ENCODE results near the gene FBF1.
"Not testable (repeated sequence)": the region's sequence is repeated elsewhere in the genome, so short reads cannot be mapped to it uniquely, and the experiment has no call there.

The FBF1 gene

DNA sequence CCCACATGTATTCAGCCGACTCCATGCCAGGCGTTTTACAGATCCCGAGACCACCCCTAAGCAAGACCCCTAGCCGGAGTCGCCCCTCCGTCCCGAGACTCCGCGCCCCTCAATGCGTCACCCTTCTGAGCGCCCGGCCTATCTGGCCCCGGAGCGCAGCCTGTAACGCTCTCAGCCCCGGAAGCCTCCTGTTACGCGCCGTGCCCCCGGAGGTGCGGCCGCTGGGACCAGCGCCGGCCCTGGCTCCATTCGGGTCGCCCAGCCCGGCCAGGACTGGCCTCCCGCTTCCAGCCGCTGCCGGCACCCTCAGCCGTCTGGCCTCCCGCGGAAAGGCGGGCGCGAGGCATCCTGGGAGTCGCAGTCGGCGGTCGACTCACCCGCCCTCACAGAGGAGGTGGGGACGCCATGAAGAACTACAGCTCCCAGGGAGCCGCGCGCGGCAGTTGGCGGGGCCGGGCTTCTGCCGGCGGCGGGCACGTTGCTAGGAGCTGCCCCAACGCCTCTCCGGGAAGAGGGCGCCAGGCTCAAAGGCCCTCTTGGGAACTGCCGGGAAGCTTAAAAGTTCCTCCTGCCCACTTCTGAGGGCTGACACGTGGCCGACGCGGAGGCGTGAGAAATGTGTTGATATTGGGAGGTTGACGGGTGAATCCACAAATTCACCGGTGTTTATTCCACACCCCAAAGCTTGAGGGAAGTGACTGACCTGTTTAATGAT, at the start of gene FBF1:
TSS of gene FBF1 (minus strand) at position 316 of the 715 bp plus-strand sequence. CDS start 2,893 bp downstream, outside the sequence.
- DNase-seq (ENCODE audit: low spot score in 2 of 2) (peak; percentile 73 to 80), ATAC-seq (replicated peaks; ENCODE audit: extremely low read depth, poor library complexity, severe bottlenecking) (peak; percentile 100)
- Mint-ChIP-seq H3K4me1 (peaks cover 12% of the 10 kb centered on the region), H3K27ac (ENCODE audit: low read depth) (peak within 1 kb of the TSS; percentile 89), H3K36me3 (ENCODE audit: insufficient read depth) (peaks cover 7% of the 10 kb centered on the region), H3K4me3 (peak within 1 kb of the TSS; percentile 88), H3K27me3 (no peaks in the 10 kb centered on the region), H3K9me3 (no peaks in the 10 kb centered on the region)

DNA sequence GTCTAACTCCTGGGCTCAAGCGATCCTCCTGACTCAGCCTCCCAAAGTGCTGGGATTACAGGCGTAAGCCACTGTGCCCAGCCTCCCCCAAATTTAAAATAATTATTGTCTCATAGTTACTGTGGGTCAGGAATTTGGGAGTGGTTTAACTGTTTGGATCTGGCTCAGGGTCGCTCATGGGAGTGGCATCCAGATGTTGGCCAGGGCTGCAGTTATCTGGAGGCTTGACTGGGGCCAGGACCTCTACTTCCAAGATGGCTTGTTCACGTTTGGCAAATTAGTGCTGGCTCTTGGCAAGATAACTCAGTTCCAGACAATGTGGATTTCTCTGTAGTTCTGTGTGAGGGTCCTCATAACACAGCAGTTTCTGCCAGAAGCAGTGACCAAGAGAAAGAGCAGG, 46.2 kb upstream of the FBF1 start:
- Mint-ChIP-seq H3K4me1 (no peaks in the 10 kb centered on the region), H3K36me3 (ENCODE audit: insufficient read depth) (peaks cover 9% of the 10 kb centered on the region), H3K27ac (ENCODE audit: low read depth) (no peak overlapping the region), H3K4me3 (no peak overlapping the region), H3K27me3 (no peaks in the 10 kb centered on the region), H3K9me3 (no peaks in the 10 kb centered on the region)
- ATAC-seq (replicated peaks; ENCODE audit: extremely low read depth, poor library complexity, severe bottlenecking) = no peak
- DNase-seq (ENCODE audit: low spot score in 2 of 2) = no peak

- no peaks in the 10 kb centered on the region for H3K4me1 Mint-ChIP-seq
- no peak for DNase-seq (ENCODE audit: low spot score in 2 of 2)
- no peak overlapping the region for H3K27ac Mint-ChIP-seq (ENCODE audit: low read depth)
- H3K36me3 Mint-ChIP-seq (ENCODE audit: insufficient read depth) = peaks cover 3% of the 10 kb centered on the region
- H3K27me3 Mint-ChIP-seq = no peaks in the 10 kb centered on the region
- H3K4me3 Mint-ChIP-seq = no peak overlapping the region
- ATAC-seq (replicated peaks; ENCODE audit: extremely low read depth, poor library complexity, severe bottlenecking) = no peak
- H3K9me3 Mint-ChIP-seq = no peaks in the 10 kb centered on the region
These were observed 45.1 kb upstream of the FBF1 start for GRCh38 chr17:75985986-75986385.

DNA sequence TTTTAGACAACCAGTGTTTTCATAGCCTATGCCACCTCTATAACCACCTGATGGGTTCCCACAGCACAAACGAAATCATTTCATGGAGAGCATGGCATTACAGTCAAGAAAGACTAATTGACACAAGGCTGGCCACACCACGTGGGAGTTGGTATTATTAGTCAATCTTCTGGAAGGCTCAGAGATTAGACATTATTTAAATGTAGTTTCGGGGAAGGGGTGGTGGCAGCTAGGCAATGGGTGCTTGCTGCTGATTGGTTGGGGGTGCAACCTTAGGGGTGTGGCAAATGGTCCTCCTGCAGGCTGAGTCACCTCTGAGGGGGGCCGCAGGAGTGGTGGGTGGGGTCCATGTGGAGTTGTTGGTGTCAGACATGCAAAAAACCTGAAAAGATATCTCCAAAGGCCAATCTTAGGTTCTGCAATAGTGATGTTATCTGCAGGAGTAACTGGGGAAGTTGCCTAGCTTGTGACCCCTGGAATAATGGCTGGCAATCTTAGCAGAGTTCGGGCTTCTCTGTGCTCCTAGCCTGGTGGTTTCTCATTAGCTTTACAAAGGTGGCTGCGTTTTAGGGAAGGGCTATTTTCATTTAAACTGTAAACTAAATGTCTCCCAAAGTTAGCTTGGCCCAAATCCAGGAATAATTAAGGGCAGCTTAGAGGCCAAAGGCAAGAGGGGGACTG, 42.8 kb upstream of the FBF1 start:
- no peak for ATAC-seq (replicated peaks; ENCODE audit: extremely low read depth, poor library complexity, severe bottlenecking)
- H3K4me3 Mint-ChIP-seq = no peak overlapping the region
- H3K36me3 Mint-ChIP-seq (ENCODE audit: insufficient read depth) = peaks cover 12% of the 10 kb centered on the region
- H3K27ac Mint-ChIP-seq (ENCODE audit: low read depth) = no peak overlapping the region
- no peaks in the 10 kb centered on the region for H3K9me3 Mint-ChIP-seq
- peaks cover 8% of the 10 kb centered on the region for H3K4me1 Mint-ChIP-seq
- no peaks in the 10 kb centered on the region for H3K27me3 Mint-ChIP-seq
- DNase-seq (ENCODE audit: low spot score in 2 of 2) = no peak

GRCh38 chr17:75981019-75981615, 40.3 kb upstream of the FBF1 start:
- ATAC-seq (replicated peaks; ENCODE audit: extremely low read depth, poor library complexity, severe bottlenecking) (no peak), DNase-seq (ENCODE audit: low spot score in 2 of 2) (no peak)
- peaks cover 23% of the 10 kb centered on the region for H3K4me1 Mint-ChIP-seq
- H3K36me3 Mint-ChIP-seq (ENCODE audit: insufficient read depth) = peaks cover 14% of the 10 kb centered on the region
- H3K27me3 Mint-ChIP-seq = no peaks in the 10 kb centered on the region
- no peak overlapping the region for H3K27ac Mint-ChIP-seq (ENCODE audit: low read depth)
- peak overlapping the region; percentile 94 for H3K4me3 Mint-ChIP-seq
- no peaks in the 10 kb centered on the region for H3K9me3 Mint-ChIP-seq

GRCh38 chr17:75980188-75981018, 39.6 kb upstream of the FBF1 start:
- peak overlapping the region; percentile 99 for H3K27ac Mint-ChIP-seq (ENCODE audit: low read depth)
- no peaks in the 10 kb centered on the region for H3K27me3 Mint-ChIP-seq
- ATAC-seq (replicated peaks; ENCODE audit: extremely low read depth, poor library complexity, severe bottlenecking) (no peak), DNase-seq (ENCODE audit: low spot score in 2 of 2) (no peak)
- peaks cover 14% of the 10 kb centered on the region for H3K36me3 Mint-ChIP-seq (ENCODE audit: insufficient read depth)
- H3K9me3 Mint-ChIP-seq = no peaks in the 10 kb centered on the region
- peaks cover 30% of the 10 kb centered on the region for H3K4me1 Mint-ChIP-seq
- H3K4me3 Mint-ChIP-seq = peak overlapping the region; percentile 94

- peak overlapping the region; percentile 99 for H3K27ac Mint-ChIP-seq (ENCODE audit: low read depth)
- H3K27me3 Mint-ChIP-seq = no peaks in the 10 kb centered on the region
- DNase-seq (ENCODE audit: low spot score in 2 of 2) (no peak), ATAC-seq (replicated peaks; ENCODE audit: extremely low read depth, poor library complexity, severe bottlenecking) (peak; percentile 36)
- H3K4me3 Mint-ChIP-seq = peak overlapping the region; percentile 94
- H3K36me3 Mint-ChIP-seq (ENCODE audit: insufficient read depth) = peaks cover 14% of the 10 kb centered on the region
- H3K9me3 Mint-ChIP-seq = no peaks in the 10 kb centered on the region
- peaks cover 30% of the 10 kb centered on the region for H3K4me1 Mint-ChIP-seq
These were observed 38.9 kb upstream of the FBF1 start for GRCh38 chr17:75979705-75980187.

DNA sequence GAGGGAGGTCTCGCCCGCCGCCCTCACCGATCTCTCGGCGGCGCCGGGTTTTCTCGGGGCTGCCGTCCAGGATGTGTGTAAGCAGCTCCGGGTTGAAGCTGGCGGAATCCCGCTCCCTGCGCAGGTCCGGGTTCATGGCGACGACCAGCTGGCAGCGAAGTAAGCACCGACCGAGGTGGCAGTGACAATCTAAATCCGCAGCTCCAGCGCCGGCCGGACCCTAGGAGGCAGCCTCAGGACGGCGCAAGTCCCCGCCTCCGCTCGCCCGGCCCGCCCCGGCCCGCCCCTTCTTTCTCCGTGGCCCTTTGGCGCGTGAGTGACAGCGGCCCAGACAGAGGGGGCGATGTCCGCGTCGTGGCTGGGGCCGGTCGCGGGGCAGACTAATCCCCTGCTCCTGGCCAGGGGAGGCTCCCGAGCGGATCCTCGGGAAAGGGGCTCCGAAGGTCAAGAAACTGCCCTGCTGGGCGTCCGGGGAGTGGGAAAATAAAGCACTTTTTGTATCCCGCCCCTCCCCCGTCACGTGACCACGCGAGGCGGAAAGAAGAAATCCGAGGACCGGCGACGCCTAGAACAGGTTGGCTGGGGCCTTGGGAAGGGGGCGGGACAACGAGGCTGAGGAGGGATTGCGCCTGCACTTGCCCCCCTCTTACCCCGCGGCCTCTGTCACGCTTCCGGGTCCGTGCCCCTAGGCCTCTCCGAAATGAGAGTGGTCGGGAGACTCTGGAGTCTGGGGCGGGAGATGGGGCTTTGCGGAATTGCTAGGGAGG, 38.3 kb upstream of the FBF1 start, which contains the start of the genes ACOX1 and TEN1:
TSS of gene ACOX1 (minus strand) at position 229 of the 767 bp plus-strand sequence. CDS start at position 136, 93 bp downstream.
TSS of gene TEN1 (plus strand) at position 303 of the 767 bp plus-strand sequence. CDS start 6,953 bp downstream, outside the sequence.
- ATAC-seq (replicated peaks; ENCODE audit: extremely low read depth, poor library complexity, severe bottlenecking) (peak; percentile 97), DNase-seq (ENCODE audit: low spot score in 2 of 2) (peak; percentile 90 to 91)
- H3K27me3 Mint-ChIP-seq = no peaks in the 10 kb centered on the region
- peak within 1 kb of the TSS; percentile 94 for H3K4me3 Mint-ChIP-seq
- no peaks in the 10 kb centered on the region for H3K9me3 Mint-ChIP-seq
- H3K27ac Mint-ChIP-seq (ENCODE audit: low read depth) = peak within 1 kb of the TSS; percentile 99
- peaks cover 14% of the 10 kb centered on the region for H3K36me3 Mint-ChIP-seq (ENCODE audit: insufficient read depth)
- H3K4me1 Mint-ChIP-seq = peaks cover 30% of the 10 kb centered on the region

DNA sequence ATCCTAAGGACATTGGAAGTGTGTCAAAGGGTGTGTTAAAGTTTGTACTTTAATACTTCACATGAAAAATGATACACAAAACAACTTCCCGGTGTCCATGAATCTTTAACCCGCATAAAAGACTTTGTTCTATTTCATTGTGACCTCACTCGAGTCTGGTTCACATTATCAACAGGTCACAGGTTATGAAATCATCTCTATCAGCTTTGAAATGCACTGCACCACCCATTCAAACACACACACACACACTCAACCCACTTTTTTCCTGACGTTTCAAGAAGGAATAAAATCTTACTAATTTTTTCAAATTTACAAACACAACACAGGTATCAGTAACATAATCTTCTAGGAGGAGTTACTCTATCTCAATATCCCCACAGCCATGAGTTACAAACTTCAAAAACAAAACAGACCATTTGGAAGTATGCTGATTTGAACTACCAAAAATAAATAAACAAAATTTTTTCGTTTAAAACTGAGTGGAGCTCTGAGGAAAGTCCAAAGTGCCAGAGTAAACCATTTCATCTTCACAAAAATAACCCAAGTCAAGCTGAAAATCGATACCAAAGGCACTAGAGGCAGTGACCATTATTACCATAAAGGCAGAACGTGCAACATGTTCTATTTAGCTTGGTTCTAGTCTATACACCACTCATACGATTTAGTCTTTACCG, 35.5 kb upstream of the FBF1 start:
- DNase-seq (ENCODE audit: low spot score in 2 of 2) (no peak), ATAC-seq (replicated peaks; ENCODE audit: extremely low read depth, poor library complexity, severe bottlenecking) (no peak)
- H3K36me3 Mint-ChIP-seq (ENCODE audit: insufficient read depth) = peaks cover 17% of the 10 kb centered on the region
- H3K4me1 Mint-ChIP-seq = peaks cover 36% of the 10 kb centered on the region
- H3K4me3 Mint-ChIP-seq = no peak overlapping the region
- H3K27me3 Mint-ChIP-seq = no peaks in the 10 kb centered on the region
- no peaks in the 10 kb centered on the region for H3K9me3 Mint-ChIP-seq
- H3K27ac Mint-ChIP-seq (ENCODE audit: low read depth) = peak overlapping the region; percentile 80

- no peaks in the 10 kb centered on the region for H3K9me3 Mint-ChIP-seq
- H3K36me3 Mint-ChIP-seq (ENCODE audit: insufficient read depth) = peaks cover 17% of the 10 kb centered on the region
- ATAC-seq (replicated peaks; ENCODE audit: extremely low read depth, poor library complexity, severe bottlenecking) (no peak), DNase-seq (ENCODE audit: low spot score in 2 of 2) (no peak)
- no peaks in the 10 kb centered on the region for H3K27me3 Mint-ChIP-seq
- peaks cover 36% of the 10 kb centered on the region for H3K4me1 Mint-ChIP-seq
- H3K27ac Mint-ChIP-seq (ENCODE audit: low read depth) = peak overlapping the region; percentile 80
- H3K4me3 Mint-ChIP-seq = peak overlapping the region; percentile 16
These were observed 34.9 kb upstream of the FBF1 start for GRCh38 chr17:75975757-75976174.

- H3K4me3 Mint-ChIP-seq; DNase-seq (ENCODE audit: low spot score in 2 of 2); H3K9me3 Mint-ChIP-seq; H3K27me3 Mint-ChIP-seq; ATAC-seq (replicated peaks; ENCODE audit: extremely low read depth, poor library complexity, severe bottlenecking): not testable (repeated sequence)
- peaks cover 36% of the 10 kb centered on the region for H3K4me1 Mint-ChIP-seq
- H3K36me3 Mint-ChIP-seq (ENCODE audit: insufficient read depth) = peaks cover 17% of the 10 kb centered on the region
- H3K27ac Mint-ChIP-seq (ENCODE audit: low read depth) = peak overlapping the region; percentile 80
These were observed 34.3 kb upstream of the FBF1 start for GRCh38 chr17:75975187-75975586.

Measured in central memory CD8-positive, alpha-beta T cell (primary cell).